Bone marrow (tissue), 2 donors: ENCODE measurements around the gene LRP1.

Source experiments
- DNase-seq, 2 donors: peaks; one replicate each; lab custom pipeline; 2025; lab: John Stamatoyannopoulos, UW

The LRP1 gene

GRCh38 chr12:57223191-57224165 lies 95.2 kb downstream of the LRP1 start:
- no peak for DNase-seq

DNA sequence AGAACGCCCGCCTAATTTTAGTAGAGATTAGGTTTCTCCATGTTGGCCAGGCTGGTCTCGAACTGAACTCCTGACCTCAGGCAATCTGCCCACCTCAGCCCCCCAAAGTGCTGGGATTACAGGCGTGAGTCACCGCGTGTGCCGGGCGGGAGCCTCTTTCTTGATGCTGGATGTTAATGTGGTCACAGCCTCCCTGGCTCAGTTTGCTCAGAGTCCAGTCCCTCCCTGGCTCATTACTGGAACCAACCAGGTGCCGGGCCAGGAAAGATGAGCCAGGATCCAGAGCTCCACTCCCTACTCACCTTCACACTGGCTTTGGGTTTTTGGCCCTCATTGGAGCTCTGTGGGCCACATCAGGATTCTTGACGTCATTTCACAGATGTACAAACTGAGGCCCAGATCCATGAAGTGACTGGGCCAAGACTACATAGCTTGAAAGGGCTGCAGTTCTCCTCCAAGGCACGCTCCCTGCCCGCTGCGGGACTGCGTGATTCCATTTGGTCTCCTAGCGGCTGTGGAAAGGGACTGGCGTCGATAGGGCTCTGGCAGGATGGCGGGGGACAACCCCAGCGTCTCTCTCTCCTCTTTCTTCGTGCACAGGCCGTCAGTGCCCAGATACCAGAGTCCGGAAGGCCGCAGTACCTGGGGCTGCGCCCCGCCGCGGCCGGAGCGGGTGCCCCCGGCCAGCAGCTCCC lies 96.1 kb downstream of the LRP1 start:
- DNase-seq = no peak

- DNase-seq = peak in 1 of 2 donors; percentile 33
Observed at GRCh38 chr12:57224973-57225679, 96.8 kb downstream of the LRP1 start.

DNA sequence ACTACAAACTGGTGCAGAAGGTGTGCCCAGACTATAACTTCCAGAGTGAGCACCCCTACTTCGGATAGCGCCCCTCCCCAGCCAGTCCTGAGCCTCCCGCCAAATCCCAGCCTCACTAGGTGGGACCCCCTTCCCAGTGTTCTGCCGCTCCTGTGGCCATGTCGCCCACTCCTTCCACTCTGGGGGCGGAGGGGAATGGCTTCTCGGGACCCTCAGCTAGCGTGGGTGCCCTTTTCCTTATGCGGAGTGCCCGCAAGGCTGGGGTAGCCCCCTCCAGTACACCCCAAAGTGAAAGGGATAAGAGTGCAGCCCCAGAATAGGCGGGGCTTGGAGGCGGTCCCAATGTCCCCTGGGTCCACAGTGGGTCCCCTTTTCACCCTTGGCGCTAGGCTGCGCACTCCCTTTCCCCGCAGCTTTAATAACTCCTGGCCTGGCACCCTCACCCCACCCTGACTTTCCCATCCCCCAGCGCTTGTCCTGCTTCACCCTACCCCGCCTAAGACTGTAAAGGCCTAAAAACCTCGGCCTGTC lies 97.5 kb downstream of the LRP1 start:
- DNase-seq = no peak

GRCh38 chr12:57226588-57227314 lies 98.5 kb downstream of the LRP1 start:
- no peak for DNase-seq

GRCh38 chr12:57227315-57228115 lies 99.2 kb downstream of the LRP1 start:
- DNase-seq = no peak

DNA sequence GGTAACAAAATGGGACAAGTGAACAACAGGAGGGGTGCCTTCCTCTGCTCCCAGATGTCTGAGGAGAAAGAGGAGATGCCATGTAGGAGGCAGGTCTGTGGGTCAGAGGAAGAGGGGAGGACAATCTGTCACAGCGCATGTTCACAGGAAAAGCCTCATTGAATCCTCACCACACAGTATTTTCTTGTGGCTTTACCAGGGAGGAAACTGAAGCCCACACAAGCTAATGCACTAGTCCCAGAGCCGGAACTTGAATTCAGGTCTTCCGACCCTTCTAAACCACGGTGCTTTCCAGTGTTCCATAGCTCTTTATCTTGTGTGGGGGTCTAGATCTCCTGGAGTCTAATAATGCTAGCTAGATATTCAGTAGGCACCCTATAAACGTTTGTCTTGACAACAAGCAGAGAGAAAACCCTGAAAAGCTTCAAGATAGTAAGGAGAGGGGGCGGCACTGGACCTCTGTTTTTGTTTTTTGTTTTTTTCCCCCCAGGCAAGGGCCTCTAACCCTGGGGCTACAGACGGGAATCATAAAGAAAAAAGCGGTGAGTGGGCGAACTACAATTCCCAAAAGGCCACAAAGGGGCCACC lies 100.9 kb downstream of the LRP1 start:
- no peak for DNase-seq

- peak; percentile 68 to 84 for DNase-seq
Observed at GRCh38 chr12:57229634-57230380, 101.5 kb downstream of the LRP1 start, which contains the start of gene SHMT2. Gene SHMT2 (plus strand): TSS chr12:57229711. CDS start chr12:57229779, 68 bp downstream.

GRCh38 chr12:57230381-57231155 lies 102.3 kb downstream of the LRP1 start:
- DNase-seq = no peak

DNA sequence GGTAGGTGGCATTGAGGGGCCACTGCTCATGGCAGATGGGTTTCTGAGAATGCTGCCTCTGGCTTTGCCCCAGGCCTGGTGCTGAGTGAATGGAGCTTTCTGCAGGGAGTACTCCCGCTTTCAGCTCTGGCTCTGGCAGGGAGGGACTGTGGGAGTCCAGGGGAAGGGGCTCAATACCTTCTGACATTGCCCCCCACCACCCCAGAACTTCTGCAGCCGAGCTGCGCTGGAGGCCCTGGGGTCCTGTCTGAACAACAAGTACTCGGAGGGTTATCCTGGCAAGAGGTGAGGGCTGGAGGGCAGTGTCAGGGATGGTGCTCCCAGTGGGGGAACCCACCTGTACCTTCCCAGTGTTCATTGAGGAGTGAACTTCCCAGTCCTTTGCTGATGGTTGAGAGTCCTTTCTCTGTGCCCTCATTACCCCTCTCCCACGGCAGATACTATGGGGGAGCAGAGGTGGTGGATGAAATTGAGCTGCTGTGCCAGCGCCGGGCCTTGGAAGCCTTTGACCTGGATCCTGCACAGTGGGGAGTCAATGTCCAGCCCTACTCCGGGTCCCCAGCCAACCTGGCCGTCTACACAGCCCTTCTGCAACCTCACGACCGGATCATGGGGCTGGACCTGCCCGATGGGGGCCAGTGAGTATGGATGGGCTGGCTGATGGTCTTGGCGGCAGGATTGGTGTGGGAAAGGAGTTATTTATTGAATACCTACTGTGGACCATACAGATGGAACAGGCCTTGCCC lies 103.2 kb downstream of the LRP1 start:
- no peak for DNase-seq

DNA sequence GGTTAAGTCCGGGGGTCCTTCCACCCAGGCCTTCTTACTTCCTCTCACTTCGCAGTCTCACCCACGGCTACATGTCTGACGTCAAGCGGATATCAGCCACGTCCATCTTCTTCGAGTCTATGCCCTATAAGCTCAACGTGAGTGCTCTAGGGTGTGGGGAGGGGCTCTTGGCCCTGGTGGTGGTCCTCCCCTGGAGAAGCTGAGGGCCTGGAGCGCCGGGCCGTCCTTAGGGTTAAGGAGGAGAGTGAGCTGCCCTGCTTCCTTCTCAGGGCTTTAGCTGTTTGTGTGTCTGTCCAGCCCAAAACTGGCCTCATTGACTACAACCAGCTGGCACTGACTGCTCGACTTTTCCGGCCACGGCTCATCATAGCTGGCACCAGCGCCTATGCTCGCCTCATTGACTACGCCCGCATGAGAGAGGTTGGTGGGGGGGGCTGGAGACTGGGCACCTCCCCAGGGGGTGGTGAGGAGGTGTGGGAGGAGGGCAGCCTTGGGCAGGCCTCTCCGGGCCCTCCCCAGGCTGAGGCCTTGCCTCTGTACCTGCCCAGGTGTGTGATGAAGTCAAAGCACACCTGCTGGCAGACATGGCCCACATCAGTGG lies 104.0 kb downstream of the LRP1 start:
- DNase-seq = no peak

DNA sequence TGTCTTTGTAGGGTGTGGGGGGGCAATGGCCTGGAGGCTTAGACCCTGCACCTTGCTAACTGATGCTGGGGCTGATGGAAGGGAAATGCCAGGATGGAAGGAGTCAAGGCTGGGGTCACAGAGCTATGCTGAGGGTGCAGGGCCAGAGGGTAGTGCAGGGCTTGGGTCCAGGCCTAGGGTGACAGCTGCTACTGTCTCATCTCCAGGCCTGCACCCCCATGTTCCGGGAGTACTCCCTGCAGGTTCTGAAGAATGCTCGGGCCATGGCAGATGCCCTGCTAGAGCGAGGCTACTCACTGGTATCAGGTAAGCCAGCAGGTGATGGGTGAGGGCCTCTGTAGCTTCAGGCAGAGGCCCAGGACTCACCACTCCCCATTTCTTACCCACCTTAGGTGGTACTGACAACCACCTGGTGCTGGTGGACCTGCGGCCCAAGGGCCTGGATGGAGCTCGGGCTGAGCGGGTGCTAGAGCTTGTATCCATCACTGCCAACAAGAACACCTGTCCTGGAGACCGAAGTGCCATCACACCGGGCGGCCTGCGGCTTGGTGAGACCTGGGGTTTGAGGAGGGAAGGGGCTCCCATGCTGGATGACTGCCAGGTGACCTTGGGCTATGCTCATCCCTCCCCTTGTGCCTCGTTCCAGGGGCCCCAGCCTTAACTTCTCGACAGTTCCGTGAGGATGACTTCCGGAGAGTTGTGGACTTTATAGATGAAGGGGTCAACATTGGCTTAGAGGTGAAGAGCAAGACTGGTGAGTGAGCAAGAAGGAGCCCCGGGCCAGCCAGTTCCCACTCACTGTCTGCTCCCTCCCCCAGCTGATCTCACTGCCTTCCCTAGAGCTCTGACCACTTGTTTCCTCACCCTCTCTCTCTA lies 105.3 kb downstream of the LRP1 start:
- DNase-seq = no peak

- no peak for DNase-seq
Observed at GRCh38 chr12:57234233-57234570, 105.9 kb downstream of the LRP1 start.

DNA sequence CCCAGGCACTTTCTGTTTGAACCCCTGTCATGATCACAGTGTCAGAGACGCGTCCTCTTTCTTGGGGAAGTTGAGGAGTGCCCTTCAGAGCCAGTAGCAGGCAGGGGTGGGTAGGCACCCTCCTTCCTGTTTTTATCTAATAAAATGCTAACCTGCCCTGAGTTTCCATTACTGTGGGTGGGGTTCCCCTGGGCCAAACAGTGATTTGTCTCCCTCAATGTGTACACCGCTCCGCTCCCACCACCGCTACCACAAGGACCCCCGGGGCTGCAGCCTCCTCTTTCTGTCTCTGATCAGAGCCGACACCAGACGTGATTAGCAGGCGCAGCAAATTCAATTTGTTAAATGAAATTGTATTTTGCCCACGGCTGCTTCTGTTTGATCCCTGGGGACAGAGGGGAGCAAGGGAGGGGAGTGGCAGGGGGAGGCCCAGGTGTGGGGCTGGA lies 106.3 kb downstream of the LRP1 start:
- DNase-seq = no peak

GRCh38 chr12:57235017-57235727 lies 106.9 kb downstream of the LRP1 start:
- no peak for DNase-seq

- DNase-seq = no peak
Observed at GRCh38 chr12:57235728-57236131, 107.4 kb downstream of the LRP1 start.
